NB4 (cell line): ENCODE results near the gene CD74.

Source experiments
- POLR2A ChIP-seq: IDR thresholded peaks from 2 replicates; pipeline ENCODE4 v1.6.1; 2011; ENCODE audit warnings: mild to moderate bottlenecking; ENCODE audit not compliant: insufficient read length; ENCODE audit errors: extremely low read depth
- TF ChIP-seq, protein P1 (sequence below): IDR thresholded peaks from one replicate; pipeline ENCODE4 v1.5.1; 2012; ENCODE audit warnings: low read depth, low read length

DNA sequence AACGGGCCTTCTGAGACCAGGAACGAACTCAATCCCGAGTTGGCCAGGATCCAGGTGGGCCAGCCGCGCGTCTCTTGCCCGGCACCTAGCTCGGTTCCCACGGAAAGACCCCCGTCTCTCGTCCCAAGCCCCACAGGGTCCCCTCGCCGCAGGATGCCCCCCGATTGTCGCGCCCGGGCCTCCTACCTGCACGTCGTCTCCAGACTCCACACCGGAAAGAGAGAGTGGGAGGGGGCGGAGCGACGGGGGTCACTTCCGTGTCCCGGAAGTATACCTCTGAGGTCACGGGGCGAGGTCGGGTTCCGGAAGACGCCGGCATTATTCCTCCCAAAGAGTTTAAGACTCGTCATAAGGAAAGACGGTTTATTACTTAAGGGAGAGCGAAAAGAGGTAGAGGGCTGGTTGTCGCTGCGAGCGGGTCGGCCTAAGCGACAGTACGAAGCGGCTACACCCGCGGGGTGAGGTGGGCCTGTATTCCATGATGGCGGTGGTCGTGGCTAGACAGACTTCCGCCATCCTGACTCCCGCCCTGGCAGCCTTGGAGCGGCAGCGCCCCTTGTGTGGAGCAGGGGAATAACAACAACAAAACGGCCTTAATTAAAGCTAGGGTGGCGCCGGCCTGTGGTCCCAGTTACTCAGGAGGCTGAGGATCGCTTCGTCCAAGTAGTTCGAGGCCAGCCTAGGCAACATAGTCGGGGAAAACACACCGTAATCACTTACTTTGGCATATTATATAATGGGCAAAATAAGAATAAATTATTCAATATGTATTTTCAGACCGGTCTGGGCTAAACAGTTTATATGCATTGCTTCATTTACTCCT lies 37.0 kb upstream of the CD74 start, which contains the start of gene RPS14:
- TF ChIP-seq, protein P1, sequence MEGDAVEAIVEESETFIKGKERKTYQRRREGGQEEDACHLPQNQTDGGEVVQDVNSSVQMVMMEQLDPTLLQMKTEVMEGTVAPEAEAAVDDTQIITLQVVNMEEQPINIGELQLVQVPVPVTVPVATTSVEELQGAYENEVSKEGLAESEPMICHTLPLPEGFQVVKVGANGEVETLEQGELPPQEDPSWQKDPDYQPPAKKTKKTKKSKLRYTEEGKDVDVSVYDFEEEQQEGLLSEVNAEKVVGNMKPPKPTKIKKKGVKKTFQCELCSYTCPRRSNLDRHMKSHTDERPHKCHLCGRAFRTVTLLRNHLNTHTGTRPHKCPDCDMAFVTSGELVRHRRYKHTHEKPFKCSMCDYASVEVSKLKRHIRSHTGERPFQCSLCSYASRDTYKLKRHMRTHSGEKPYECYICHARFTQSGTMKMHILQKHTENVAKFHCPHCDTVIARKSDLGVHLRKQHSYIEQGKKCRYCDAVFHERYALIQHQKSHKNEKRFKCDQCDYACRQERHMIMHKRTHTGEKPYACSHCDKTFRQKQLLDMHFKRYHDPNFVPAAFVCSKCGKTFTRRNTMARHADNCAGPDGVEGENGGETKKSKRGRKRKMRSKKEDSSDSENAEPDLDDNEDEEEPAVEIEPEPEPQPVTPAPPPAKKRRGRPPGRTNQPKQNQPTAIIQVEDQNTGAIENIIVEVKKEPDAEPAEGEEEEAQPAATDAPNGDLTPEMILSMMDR: peak; percentile 76
- peak; percentile 92 for TF ChIP-seq POLR2A
